Activated T-helper 1 cell treated with anti-CD3 and anti-CD28 coated beads, Interleukin-12 subunit alpha, Interleukin-12 subunit beta, Interleukin-2, Interleukin-4 antibody, amounts not matched to agents 30 ng/mL and 10 ng/mL and 1 ng/mL, durations not matched to agents 14 hours and 24 hours and 36 hours (primary cell): ENCODE results near the gene SCN8A. TPM values are rescaled to one million over a fixed set of nuclear protein-coding genes. Genes with fewer than 3 reads are reported as not detected.

Source experiments
- DNase-seq: peaks from one replicate; pipeline ENCODE4 v3.0.0; 2021; ENCODE audit warnings: low spot score
- H3K27ac Mint-ChIP-seq: one replicate; pipeline ENCODE4 v1.8.0; 2021; ENCODE audit warnings: mild to moderate bottlenecking, mixed read lengths
- H3K27me3 Mint-ChIP-seq: one replicate; pipeline ENCODE4 v1.8.0; 2022; ENCODE audit warnings: mild to moderate bottlenecking, moderate library complexity, mixed read lengths; ENCODE audit not compliant: insufficient read depth
- H3K36me3 Mint-ChIP-seq: one replicate; pipeline ENCODE4 v1.8.0; 2021; ENCODE audit warnings: low read depth, mixed read lengths
- H3K4me1 Mint-ChIP-seq: one replicate; pipeline ENCODE4 v1.8.0; 2021; ENCODE audit warnings: low read depth, mixed read lengths
- H3K4me3 Mint-ChIP-seq: one replicate; pipeline ENCODE4 v1.8.0; 2021; ENCODE audit warnings: mild to moderate bottlenecking, moderate library complexity, mixed read lengths
- H3K9me3 Mint-ChIP-seq: one replicate; pipeline ENCODE4 v1.8.0; 2021; ENCODE audit warnings: mixed read lengths
- intact Hi-C: fragments of 100-400 bp; cut with micrococcal nuclease; formaldehyde crosslinking; loops from one replicate; pipeline ENCODE4 v1.15.1; 2024
- total RNA-seq: library from RNA; stranded (reverse); gene quantifications from 2 replicates; pipeline ENCODE4 v1.2.3, GENCODE V29; 2022

Gene SCN8A
- total RNA-seq, 1 donor from 2014 or later, result 0.26 TPM

- Mint-ChIP-seq H3K36me3 (no peaks in the 10 kb centered on the region), H3K27ac (no peak overlapping the region), H3K4me3 (no peak overlapping the region), H3K27me3 (peaks cover 4% of the 10 kb centered on the region), H3K9me3 (no peaks in the 10 kb centered on the region), H3K4me1 (peaks cover 11% of the 10 kb centered on the region)
- intact Hi-C loops, result no loop called here
- no peak for DNase-seq
These were observed 91.9 kb downstream of the SCN8A start for GRCh38 chr12:51682981-51683380.

- Mint-ChIP-seq H3K4me3 (no peak overlapping the region), H3K27ac (no peak overlapping the region), H3K36me3 (no peaks in the 10 kb centered on the region), H3K4me1 (peaks cover 11% of the 10 kb centered on the region), H3K9me3 (no peaks in the 10 kb centered on the region), H3K27me3 (peaks cover 4% of the 10 kb centered on the region)
- DNase-seq, result no peak
- intact Hi-C loops, result no loop called here
These were observed 92.8 kb downstream of the SCN8A start for GRCh38 chr12:51683763-51684357.

DNA sequence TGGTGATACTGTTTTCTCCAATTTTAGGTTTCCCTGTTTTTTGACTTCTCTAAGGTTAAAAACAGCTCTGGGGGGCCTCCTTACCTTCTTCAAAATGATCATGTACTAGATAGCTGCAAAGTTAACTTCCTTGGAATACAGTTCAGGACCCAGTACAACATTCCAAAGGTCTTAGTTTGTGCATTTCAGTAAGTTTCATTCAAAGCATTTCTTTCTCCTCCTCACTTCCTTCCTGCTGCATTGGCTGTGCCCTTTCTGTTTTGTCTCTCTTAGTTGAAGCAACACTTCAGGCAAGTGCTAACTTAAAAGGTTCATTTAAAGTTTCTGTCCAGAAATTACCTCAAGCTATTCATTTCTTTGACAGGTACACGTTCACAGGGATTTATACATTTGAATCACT, 95.7 kb downstream of the SCN8A start:
- Mint-ChIP-seq H3K36me3 (no peaks in the 10 kb centered on the region), H3K27me3 (peaks cover 4% of the 10 kb centered on the region), H3K4me3 (no peak overlapping the region), H3K9me3 (no peaks in the 10 kb centered on the region), H3K27ac (no peak overlapping the region), H3K4me1 (peaks cover 11% of the 10 kb centered on the region)
- intact Hi-C loops, result no loop called here
- DNase-seq, result no peak

GRCh38 chr12:51687177-51687576, 96.1 kb downstream of the SCN8A start:
- Mint-ChIP-seq H3K9me3 (no peaks in the 10 kb centered on the region), H3K4me1 (peaks cover 11% of the 10 kb centered on the region), H3K27me3 (peaks cover 4% of the 10 kb centered on the region), H3K36me3 (no peaks in the 10 kb centered on the region), H3K4me3 (no peak overlapping the region), H3K27ac (no peak overlapping the region)
- intact Hi-C loops, result no loop called here
- DNase-seq, result no peak

GRCh38 chr12:51687614-51688013, 96.6 kb downstream of the SCN8A start:
- Mint-ChIP-seq H3K27me3 (peaks cover 3% of the 10 kb centered on the region), H3K9me3 (no peaks in the 10 kb centered on the region), H3K36me3 (no peaks in the 10 kb centered on the region), H3K27ac (no peak overlapping the region), H3K4me1 (peaks cover 11% of the 10 kb centered on the region), H3K4me3 (no peak overlapping the region)
- no peak for DNase-seq
- intact Hi-C loops, result no loop called here

GRCh38 chr12:51689983-51690382, 99.0 kb downstream of the SCN8A start:
- no peak for DNase-seq
- intact Hi-C loops, result no loop called here
- no peak overlapping the region for H3K27ac Mint-ChIP-seq
- H3K36me3 Mint-ChIP-seq, result no peaks in the 10 kb centered on the region
- H3K27me3 Mint-ChIP-seq, result peaks cover 5% of the 10 kb centered on the region
- H3K4me3 Mint-ChIP-seq, result no peak overlapping the region
- H3K4me1 Mint-ChIP-seq, result peaks cover 11% of the 10 kb centered on the region
- H3K9me3 Mint-ChIP-seq, result no peaks in the 10 kb centered on the region

- Mint-ChIP-seq H3K9me3 (no peaks in the 10 kb centered on the region), H3K27me3 (peaks cover 8% of the 10 kb centered on the region), H3K27ac (no peak overlapping the region), H3K36me3 (no peaks in the 10 kb centered on the region), H3K4me3 (no peak overlapping the region), H3K4me1 (peaks cover 3% of the 10 kb centered on the region)
- intact Hi-C loops, result no loop called here
- no peak for DNase-seq
These were observed 101.0 kb downstream of the SCN8A start for GRCh38 chr12:51692016-51692415.

- no peaks in the 10 kb centered on the region for H3K36me3 Mint-ChIP-seq
- no peaks in the 10 kb centered on the region for H3K4me1 Mint-ChIP-seq
- no peaks in the 10 kb centered on the region for H3K9me3 Mint-ChIP-seq
- intact Hi-C loops, result no loop called here
- DNase-seq, result no peak
- H3K27me3 Mint-ChIP-seq, result peaks cover 8% of the 10 kb centered on the region
- H3K4me3 Mint-ChIP-seq, result no peak overlapping the region
- no peak overlapping the region for H3K27ac Mint-ChIP-seq
These were observed 102.5 kb downstream of the SCN8A start for GRCh38 chr12:51693569-51693968.

DNA sequence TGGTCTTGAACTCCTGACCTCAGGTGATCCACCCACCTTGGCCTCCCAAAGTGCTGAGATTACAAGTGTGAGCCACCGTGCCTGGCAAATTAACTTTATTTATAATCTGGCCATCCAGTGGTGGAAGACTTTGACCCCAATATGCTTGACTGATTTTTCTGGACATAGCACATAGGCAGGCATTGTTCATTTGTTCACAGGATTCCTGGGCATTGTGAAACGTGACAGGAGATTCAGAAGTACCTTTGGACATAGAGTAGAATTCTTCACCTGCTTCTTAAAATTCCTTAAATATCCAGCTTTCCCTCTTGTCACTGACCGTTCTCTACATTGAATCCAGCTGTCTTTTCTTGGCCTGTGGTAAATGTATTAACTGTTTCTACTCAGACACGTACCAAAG, 103.1 kb downstream of the SCN8A start:
- Mint-ChIP-seq H3K9me3 (no peaks in the 10 kb centered on the region), H3K27ac (no peak overlapping the region), H3K27me3 (peaks cover 12% of the 10 kb centered on the region), H3K4me3 (no peak overlapping the region), H3K36me3 (no peaks in the 10 kb centered on the region), H3K4me1 (no peaks in the 10 kb centered on the region)
- intact Hi-C loops, result no loop called here
- DNase-seq, result no peak

GRCh38 chr12:51695241-51696010, 104.4 kb downstream of the SCN8A start:
- H3K4me1 Mint-ChIP-seq, result no peaks in the 10 kb centered on the region

DNA sequence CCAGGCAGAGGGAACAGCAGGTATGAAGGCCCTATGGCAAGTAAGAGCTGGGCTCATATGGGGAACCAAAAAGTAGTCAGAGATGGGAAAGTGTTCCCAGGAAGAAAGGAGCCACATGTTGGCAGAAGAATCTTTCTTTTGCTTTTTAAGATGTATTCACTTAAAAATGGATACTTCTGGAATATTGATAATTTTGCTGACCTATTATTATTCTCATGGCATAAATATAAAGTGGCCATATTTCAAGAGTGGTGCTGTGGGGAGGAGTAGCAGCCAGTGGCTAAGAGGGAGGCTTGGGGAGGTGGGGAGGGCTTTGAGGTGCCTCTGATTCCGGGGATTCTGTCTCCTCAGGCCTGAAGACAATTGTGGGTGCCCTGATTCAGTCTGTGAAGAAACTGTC, 108.2 kb downstream of the SCN8A start:
- no peak for DNase-seq
- no peaks in the 10 kb centered on the region for H3K36me3 Mint-ChIP-seq
- H3K27me3 Mint-ChIP-seq, result peaks cover 13% of the 10 kb centered on the region
- H3K4me3 Mint-ChIP-seq, result no peak overlapping the region
- no peaks in the 10 kb centered on the region for H3K4me1 Mint-ChIP-seq
- no peaks in the 10 kb centered on the region for H3K9me3 Mint-ChIP-seq
- no peak overlapping the region for H3K27ac Mint-ChIP-seq
- intact Hi-C loops, result no loop called here

More at GRCh38 chr12:51695241-51696010, 104.4 kb downstream of the SCN8A start:
- intact Hi-C loops, result no loop called here
- Mint-ChIP-seq H3K9me3 (no peaks in the 10 kb centered on the region), H3K36me3 (no peaks in the 10 kb centered on the region), H3K27me3 (peaks cover 14% of the 10 kb centered on the region), H3K4me3 (no peak overlapping the region), H3K27ac (no peak overlapping the region)
- no peak for DNase-seq

DNA sequence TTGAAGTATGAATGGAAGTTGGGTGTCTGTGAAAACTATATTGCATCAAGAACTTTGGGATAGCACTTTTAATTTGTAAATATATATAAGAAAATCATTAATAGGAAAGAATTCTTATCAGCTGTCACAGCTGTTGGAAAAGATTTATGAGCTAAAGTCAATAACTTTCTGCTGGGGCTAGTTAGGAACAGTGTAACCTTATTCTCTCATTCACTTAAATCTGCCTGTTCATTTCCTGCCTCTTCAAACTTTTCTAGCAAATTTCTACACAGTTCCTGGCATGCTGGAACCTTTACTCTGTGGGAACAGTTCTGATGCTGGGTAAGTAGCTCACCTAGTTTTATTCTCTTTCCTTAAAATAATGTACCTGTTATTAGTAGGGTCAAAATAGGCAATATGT, 109.9 kb downstream of the SCN8A start:
- intact Hi-C loops, result no loop called here
- H3K9me3 Mint-ChIP-seq, result no peaks in the 10 kb centered on the region

DNA sequence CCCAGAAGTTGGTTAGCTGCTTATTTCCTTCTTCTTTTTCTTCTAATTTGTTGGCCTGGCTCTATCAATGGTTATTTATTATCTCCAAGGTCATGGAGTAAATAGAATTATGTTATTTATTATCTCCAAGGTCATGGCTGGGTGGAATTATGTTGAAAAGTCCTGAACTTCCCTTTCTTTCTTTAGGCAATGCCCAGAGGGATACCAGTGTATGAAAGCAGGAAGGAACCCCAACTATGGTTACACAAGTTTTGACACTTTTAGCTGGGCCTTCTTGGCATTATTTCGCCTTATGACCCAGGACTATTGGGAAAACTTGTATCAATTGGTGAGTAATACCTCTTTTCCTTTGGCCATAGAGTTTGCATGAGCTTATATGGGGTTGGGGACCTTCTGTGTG, 111.6 kb downstream of the SCN8A start:
- Mint-ChIP-seq H3K4me1 (no peaks in the 10 kb centered on the region), H3K27me3 (peaks cover 8% of the 10 kb centered on the region), H3K36me3 (no peaks in the 10 kb centered on the region), H3K9me3 (no peaks in the 10 kb centered on the region), H3K27ac (no peak overlapping the region), H3K4me3 (no peak overlapping the region)
- intact Hi-C loops, result no loop called here
- DNase-seq, result no peak

More for the DNA sequence above, 109.9 kb downstream of the SCN8A start:
- DNase-seq, result no peak
- H3K36me3 Mint-ChIP-seq, result no peaks in the 10 kb centered on the region
- no peak overlapping the region for H3K4me3 Mint-ChIP-seq
- no peaks in the 10 kb centered on the region for H3K4me1 Mint-ChIP-seq
- peaks cover 8% of the 10 kb centered on the region for H3K27me3 Mint-ChIP-seq
- no peak overlapping the region for H3K27ac Mint-ChIP-seq
